Vein endothelial cell (primary cell): ENCODE measurements around the gene DTX2. TPM values are rescaled to one million over a fixed set of nuclear protein-coding genes. Genes with fewer than 3 reads are reported as not detected.

ENCODE experiments used
- small RNA-seq: library from RNA; depleted of rRNA; stranded (forward); fragments of <200 nt; gene quantifications from one replicate; pipeline ENCODE3, GENCODE V24; 2012
- total RNA-seq: library from RNA; depleted of rRNA; stranded (reverse); fragments of >200 nt; gene quantifications from 2 replicates; pipeline ENCODE4 v1.2.3, GENCODE V29; 2012

DTX2 gene
- 6.9 and 7.3 TPM in 2 replicates for total RNA-seq

DNA sequence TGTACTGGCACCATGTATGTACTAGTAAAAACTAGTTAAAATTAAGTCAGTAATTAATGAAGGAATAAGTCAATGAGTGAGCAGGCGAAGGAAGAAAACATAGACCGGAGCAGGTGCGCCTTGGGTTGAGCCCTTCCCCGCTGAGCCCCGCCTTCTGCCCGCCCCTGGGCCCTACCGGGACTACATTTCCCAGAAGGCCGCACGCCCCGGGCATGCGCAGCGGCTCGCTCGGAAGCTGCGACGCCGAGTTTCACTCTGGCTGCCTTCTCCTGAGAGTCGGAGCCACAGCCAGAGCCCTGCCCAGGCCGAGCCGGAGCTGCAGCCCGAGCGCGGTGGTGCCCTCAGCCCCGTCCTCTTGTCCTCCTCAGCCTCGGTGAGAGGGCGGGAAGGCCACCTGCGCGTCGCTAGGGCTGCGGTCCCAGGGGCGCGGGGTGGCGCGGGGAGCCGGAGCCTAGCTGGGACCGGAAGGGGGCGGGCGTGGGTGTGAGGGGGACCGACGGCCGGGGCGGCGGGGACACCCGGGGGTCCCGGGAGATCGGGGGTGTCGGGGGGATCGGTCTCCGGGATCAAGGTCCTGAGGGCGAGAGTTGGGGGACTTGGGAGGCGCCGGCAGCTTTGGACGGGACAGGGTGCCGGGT lies at the start of gene DTX2:
DTX2 (plus strand) TSS at position 246 of the 638 bp plus-strand sequence. CDS start 18,801 bp downstream, outside the sequence.

DNA sequence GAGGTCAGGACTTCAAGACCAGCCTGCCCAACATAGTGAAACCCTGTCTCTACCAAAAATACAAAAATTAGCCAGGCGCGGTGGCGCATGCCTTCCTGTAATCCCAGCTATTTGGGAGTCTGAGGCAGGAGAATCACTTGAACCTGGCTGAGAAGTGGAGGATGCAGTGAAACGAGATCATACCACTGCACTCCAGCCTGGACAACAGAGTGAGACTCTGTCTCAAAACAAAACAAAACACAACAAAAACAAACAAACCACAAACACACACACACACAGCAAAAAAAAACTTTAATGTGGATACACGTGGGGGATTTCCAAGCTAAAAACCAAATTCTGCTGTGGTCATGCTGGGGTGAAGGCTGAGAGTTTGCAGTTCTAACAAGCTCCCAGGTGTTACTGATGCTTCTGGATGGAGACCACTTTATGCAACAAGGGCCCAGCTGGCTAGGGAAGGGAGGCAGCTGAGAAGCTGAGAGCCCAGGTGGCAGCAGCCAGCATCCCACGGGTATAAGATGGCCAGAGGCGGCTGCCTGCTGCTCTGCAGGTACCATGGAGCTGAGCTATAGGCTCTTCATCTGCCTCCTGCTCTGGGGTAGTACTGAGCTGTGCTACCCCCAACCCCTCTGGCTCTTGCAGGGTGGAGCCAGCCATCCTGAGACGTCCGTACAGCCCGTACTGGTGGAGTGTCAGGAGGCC lies 36.9 kb upstream of the DTX2 start, which contains the start of gene ZP3:
ZP3 (plus strand) TSS at position 538 of the 699 bp plus-strand sequence; CDS start at position 553, 15 bp downstream.

DNA sequence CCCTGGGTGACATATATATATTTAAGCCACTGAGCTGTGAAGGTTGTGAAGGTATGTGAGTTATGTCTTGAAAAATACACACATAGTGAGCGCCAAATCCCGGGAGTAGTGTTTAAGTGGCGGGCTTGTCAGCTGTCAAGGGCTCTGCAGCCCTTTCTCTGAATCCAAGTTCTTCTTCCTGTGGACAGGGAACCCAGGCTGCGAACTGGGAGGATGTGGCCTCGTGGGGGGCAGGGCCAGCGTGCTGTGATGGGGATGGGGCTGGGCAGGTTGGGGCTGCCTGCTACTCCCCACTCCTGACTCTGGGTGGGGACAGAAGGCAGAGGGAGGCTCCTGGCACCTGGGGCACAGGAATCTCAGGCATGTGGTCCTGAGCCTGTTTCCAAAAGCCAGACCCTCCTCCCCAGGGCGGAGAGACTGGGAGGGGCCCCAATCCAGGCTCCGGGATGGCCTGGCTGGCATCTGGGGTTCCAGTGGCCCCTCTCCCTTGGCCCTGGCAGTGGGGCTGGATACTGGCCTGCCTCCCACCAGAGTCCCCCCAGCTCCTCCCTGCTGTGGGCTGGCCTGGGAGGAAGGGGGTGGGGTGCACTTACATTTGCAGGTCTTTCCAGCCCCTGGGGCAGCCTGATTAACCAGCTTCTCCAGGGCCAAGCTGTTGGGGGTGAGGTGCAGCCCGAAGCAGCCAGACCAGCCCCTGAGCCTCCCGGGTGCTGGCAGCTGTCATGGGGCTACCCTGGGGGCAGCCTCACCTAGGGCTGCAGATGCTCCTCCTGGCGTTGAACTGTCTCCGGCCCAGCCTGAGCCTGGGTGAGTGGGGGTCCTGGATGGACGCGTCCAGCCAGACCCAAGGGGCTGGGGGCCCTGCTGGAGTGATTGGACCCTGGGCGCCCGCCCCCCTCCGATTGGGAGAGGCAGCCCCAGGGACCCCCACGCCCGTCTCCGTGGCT lies 48.7 kb downstream of the DTX2 start, which contains the start of gene UPK3B:
UPK3B (plus strand) TSS at position 622 of the 947 bp plus-strand sequence; CDS start at position 723, 101 bp downstream.

DNA sequence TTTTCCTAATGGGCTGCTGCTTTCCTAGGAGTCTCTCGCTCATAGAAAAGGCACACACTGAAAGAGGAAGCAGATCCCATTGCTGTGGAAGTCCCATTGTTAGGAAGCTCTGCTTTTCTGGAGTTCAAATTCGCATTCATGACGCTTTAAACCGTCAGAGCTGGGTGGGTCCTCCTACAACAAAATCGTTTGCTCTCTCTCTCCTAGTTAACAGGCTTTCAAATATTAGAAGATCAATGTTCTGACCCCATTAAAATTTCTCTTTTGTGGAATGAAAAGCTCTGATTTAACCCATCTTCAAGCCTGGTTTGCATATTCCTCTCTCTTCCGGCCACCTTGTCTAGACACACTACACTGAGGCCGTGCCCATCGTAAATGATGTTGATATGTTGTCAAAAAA lies 81.7 kb downstream of the DTX2 start, which contains the start of gene SPDYE16:
SPDYE16 (minus strand) TSS at position 101 of the 400 bp plus-strand sequence. CDS start 1,838 bp downstream, outside the sequence.

Small RNAs within 50 kb of the gene (small RNA-seq; reads per million reads assigned to genes)
- not detected for gene RF00019

Other genes starting within 250 kb of the DTX2 start
- 166 and 226 TPM in 2 replicates for gene HSPB1, start 159.0 kb upstream of the DTX2 start, total RNA-seq
- gene YWHAG, start 102.7 kb upstream of the DTX2 start, total RNA-seq, result 188 and 211 TPM in 2 replicates
- gene SSC4D, start 52.0 kb upstream of the DTX2 start, total RNA-seq, result 0.38 and 0.65 TPM in 2 replicates
- 4.2 and 6.5 TPM in 2 replicates for gene ZP3, start 36.8 kb upstream of the DTX2 start, total RNA-seq
- gene UPK3B, start 48.8 kb downstream of the DTX2 start, total RNA-seq, result not detected in 2 replicates
- gene SPDYE16, start 81.6 kb downstream of the DTX2 start, total RNA-seq, result under 0.01 TPM in 1 of 2 replicates, not detected in the other
- 9.5 and 11.8 TPM in 2 replicates for gene POMZP3, start 165.6 kb downstream of the DTX2 start, total RNA-seq